NOMO-1 treated with DMSO at 0.1 percent for 48 hours (cell line): Measurements from ENCODE around the gene XYLT2.

Source experiments
- DNase-seq: peaks from one replicate; lab custom pipeline; 2025; ENCODE audit not compliant: unreplicated experiment; lab: John Stamatoyannopoulos, UW

Gene XYLT2

DNA sequence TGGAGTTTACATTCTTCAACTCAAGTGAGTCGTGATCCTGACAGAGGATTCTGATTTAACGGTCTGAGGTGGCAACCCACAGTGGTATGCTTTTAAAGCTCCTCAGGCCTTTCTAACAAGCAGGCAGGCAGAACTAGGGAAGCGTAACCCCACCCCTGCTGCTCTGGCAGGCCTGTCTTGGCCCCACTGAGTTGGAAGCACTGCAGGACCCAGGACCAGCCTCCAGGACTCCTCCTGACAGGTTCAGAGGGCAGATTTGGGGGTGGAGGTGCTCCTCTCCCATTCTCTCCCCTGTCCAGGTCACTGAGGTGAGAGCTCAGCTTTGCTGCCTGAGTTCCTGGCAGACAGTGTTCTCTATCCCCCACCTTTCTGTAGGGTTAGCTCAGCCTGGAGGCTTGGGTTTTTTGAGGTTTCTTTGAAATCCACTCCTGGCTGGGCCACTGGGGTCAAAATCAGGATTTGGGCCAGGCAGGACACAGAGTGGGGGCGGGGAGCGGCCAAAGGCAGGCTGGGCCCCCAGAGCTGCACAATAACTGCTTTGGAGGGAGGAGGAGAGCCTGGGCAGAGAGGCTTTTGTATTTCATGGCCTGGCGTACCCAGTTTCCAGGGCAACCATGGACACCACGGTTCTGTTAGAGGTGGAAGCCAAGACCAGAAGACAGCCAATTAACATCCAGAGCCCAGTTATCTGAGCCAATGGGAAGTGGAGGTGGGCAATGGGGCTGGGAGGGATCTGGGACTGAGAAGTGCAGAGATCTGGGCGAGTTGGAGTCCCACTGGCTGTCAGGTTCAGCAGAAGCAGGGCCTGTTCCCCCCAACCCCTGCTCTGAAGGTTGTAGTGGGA lies 17.5 kb downstream of the XYLT2 start:
- DNase-seq, result no peak

DNA sequence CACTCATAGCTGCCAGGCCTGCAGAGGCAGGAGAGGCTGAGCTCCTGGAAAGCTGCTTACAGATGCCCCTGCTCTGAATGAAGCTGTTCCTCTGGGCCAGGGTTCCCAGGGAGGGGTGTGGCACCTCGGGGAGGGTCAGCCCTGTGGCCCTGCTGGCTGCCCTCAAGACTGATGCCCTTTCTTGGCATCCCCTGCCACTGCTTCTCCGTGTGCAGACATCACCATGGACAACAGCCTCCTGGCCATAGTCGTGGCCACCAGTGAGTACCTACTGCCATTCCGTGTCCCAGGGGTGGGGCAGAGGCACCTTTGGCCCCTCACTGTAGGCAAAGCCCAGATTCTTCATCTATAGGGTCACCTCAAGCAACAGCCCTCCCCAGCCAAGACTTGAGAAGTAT lies 18.1 kb downstream of the XYLT2 start:
- DNase-seq, result no peak

DNA sequence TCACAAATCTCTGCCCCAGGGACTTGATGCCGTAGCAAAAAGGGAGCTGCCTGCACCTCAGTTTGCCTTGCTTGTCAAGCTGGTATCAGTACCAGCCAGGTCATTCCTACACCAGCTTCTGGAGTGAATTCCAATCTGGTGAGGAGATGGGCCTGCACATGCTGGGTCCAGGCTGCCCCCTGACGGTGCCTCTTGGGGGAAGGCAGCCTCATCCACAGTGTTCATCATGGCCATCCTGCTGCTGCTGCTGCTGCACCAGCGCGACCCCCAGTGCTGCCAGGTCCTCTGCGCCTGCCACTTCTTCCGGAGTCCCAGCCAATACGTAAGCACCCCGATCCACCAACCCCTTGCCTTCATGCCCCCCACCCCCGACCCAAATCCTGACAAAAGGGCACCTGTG lies 18.8 kb downstream of the XYLT2 start:
- no peak for DNase-seq

DNA sequence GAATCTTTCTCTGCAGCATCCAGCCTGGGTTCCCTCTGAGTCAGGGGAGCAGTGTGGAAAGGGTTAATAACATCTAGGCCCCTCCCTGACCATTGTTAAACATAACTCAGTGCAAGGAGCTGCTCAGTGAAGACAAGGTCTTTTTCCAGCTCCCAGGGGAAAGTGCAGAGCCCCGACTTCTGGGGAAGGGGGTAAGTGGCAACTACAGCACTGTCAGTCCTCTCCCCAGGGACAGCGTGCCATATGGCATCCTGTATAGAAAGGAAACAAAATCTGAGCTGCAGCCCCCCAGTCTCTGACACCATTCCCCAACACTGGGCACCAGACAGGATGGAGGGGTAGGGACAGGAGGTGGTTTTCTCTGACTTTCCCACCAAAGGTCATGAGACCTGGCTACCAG lies 19.2 kb downstream of the XYLT2 start:
- no peak for DNase-seq

DNA sequence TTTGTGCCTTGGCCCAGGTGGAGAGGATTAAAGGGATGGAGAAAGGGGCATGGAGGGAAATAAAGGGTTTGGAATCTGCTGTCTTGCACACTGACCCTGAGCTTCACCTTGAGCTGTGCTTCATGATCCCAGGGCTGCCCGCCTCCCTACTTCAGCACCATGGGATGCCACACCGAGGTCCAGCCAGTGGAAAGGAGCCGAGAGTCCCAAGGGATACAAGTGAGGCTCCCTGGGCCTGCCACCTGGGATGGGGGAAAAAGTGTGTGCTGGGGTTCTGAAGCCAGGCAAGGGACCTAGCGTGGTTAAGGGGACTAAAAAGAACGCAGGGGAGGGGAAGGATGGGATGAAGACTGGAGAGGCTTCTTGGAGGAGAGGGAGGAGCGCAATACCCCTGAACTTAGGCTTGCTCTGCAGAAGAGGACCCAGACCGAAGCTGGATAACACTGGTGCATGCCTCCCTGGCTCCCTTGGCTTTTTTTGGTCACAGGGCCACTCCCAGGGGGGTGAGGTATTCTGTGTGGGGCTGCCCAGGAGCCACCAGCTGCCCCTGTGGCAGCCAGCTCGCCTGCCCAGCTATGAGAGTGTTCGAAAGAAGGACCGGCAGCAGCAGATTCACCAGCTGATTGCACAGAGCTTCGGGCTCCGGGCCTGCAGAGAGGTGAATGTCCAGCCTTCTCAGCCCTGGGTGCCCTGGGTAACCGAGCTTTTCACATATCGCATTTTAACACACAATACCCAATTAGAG lies 19.9 kb downstream of the XYLT2 start:
- no peak for DNase-seq

DNA sequence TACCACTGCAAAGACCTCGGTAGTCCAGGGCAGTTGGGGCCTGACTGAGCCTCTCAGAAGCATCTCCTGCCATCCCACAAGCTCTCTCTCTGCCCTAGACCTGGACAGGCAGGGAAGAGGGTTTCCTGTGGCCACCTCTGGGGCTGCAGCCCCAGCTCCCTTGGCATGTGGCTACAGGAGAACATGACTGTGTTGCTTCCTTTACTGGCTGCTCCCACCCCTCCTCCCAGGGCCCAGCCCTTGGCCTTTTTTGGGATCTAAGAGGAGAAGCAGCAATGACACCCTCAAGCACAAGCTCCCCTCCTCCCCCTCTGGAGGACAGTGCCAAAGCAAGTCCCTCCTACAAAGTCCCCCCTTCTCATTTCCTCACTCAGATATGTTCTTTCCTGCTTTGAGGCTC lies 21.5 kb downstream of the XYLT2 start:
- DNase-seq, result no peak

DNA sequence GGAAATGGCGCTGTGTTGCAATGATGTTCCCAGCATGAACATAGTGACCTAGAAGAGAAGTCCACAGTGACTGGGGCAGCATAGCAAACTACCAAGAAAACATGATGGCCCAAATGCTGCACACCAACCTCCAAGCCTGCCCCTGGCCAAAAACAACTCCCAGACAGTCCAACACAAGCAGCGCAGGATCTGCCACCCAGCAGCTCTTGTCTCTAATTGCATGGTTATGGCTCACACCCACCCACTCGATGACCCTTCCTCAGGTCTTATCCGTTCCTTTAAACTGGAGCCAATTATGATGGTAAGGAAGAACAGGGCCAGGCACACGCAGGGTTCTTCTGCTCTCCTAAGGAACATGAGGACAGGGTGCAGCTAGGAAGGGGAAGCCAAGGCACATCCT lies 24.1 kb downstream of the XYLT2 start:
- DNase-seq, result no peak

DNA sequence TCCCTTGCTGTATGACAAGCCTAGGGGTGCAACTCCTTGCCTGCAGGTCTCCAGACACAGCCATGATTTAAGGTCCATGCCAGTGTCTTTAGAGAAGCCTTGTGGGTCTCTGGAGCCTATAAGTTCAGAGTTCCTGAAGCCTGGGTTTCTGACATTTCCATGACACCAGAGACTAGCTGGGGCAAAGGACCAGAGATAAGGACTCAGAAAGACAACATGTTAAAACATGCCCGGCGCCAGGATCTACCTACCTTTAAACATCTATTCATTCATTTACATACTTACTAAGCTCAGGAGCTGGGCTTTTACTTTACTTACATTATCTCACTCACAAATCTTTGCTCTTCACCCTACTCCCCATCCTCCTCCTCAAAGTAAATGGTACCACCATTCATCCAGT lies 25.6 kb downstream of the XYLT2 start:
- DNase-seq, result no peak

DNA sequence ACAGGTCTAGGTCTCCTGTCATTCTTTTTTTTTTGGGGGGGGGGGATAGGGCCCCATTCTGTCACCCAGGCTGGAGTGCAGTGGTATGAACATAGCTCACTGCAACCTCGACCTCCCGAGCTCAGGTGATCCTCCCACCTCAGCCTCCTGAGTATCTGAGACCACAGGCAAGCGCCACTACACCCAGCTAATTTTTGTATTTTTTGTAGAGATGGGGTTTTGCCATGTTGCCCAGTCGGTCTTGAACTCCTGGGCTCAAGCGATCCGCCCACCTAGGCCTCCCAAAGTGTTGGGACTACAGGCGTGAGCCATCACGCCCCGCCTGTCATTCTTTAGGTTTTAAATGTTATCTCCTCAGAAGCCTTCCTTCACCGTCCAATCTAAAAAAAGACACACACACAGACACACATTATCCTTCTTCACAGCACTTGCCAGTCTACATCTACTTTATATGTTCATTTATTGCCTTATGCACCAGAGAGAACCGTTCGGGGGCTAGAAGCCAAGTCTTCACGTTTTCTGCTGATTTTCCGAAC lies 26.4 kb downstream of the XYLT2 start:
- no peak for DNase-seq

DNA sequence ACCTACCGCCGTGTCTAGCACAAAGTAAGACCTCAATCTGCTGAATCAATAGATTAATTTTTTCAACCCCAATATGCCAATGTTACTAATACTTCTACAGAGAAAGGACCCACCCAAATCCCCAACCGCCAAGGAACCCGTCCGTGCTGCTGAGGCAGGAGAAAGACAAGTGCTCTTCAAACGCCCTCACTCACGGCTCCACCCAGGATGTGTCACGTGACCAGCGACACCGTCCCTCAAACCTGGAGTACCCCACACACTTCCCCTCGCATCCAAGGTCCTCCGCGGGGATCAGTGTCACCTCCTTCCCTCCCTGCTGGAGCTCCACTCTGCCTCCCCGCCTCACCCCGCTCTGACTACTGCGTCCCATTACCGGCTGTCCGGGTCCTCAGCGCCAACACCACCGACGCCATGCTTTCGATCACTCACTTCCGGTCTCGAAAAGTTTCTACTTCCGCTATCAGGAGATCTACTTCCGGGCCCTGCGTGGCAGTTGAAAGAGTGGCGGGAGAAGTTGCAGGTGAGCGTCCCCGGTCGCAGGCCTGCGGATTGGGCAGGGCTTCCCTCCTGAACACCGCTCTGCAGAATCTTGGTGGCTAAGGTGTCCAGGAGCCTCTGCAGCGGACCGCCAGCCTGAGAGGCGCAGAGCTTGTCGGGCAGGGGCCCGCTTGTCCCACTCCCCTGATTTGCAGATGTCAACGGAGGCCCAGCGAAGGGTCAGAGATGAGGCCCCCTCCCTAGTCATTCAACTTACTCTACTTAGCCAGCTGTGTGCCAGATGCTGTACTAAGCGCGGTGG lies 27.0 kb downstream of the XYLT2 start, which contains the start of the genes EME1 and MRPL27:
Gene EME1, plus strand, starts transcription at position 472 of the 799 bp plus-strand sequence. CDS start 1,980 bp downstream, outside the sequence.
Gene MRPL27, minus strand, starts transcription at position 427 of the 799 bp plus-strand sequence. Its CDS starts 14 bp downstream, at position 413.
- peak; percentile 89 for DNase-seq

DNA sequence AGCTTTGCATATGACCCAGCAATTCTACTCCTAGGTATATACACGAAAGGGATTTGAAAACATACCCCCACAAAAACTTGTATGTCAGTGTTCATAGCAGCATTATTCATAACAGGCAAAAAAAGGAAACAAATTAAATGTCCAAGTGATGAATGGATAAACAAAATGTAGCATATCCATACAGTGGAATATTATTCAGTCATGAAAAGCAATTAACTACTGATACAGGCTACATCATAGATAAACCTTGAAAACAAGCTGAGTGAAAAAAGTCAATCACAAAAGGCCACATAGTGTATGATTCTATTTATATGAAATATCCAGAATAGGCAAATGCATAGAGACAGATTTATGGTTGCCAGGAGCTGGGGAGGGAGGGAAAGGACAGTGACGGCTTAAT lies 27.8 kb downstream of the XYLT2 start:
- DNase-seq, result no peak

DNA sequence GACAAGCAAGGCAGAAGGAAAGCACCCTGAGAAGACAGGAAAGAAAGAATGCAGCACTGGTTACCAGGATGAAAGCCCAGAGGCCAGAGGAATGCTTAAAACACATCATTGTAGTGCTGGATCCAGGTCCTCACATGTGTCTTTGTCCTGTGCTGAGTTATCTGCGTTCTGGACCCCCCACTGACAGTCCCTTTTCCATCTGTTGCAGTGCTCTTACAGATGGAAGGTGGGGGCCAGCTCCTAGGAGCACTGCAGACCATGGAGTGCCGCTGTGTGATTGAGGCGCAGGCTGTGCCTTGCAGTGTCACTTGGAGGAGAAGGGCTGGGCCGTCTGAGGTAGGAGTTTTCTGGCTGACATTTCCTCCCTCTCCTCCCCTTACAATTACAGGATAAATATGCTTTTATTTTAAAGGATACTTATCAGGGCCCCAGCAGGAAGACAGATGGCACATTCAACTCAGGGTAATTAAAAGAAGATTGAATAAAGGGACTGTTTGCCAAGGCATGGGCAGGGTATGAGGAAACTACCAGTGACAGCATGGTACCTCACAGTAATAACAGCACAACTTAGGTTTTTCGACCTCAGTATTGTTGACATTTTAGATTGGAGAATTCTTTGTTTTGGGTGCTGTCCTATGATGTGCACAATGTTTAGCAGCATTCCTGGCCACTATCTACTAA lies 30.1 kb downstream of the XYLT2 start:
- DNase-seq, result no peak

DNA sequence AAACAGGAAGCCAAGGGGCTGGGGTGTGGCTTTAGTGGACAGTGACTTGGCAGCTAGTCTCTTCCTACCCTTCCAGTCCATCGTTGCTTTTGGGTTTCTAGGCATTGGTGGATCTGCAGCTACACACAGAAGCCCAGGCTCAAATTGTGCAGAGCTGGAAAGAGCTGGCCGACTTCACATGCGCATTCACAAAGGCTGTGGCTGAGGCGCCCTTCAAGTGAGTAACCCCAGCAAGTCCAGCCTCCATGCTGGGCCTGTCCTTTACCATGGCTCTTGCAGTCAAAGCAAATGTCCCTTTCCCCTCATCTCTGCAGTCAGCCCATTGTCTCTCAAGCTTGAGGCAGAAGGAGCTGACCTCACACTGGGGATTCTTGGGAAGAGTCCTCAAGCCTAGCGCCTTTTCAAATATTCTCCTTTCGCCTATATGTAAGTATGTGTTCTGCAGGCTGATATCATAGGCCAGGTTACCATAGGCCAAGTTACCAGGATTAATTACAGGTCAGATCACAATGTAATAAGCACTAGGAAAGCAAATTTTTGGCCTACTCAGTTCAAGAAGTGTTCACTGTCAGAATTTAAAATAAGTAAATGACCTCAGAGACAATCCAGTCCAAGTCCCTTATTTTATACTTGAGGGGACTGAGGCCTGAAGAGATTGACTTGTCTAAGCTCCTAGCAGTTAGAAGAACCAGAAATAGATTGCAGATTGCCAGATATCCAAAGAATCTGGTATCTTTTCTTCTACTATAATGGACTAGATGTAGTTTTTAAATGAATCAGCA lies 33.6 kb downstream of the XYLT2 start:
- DNase-seq, result no peak

DNA sequence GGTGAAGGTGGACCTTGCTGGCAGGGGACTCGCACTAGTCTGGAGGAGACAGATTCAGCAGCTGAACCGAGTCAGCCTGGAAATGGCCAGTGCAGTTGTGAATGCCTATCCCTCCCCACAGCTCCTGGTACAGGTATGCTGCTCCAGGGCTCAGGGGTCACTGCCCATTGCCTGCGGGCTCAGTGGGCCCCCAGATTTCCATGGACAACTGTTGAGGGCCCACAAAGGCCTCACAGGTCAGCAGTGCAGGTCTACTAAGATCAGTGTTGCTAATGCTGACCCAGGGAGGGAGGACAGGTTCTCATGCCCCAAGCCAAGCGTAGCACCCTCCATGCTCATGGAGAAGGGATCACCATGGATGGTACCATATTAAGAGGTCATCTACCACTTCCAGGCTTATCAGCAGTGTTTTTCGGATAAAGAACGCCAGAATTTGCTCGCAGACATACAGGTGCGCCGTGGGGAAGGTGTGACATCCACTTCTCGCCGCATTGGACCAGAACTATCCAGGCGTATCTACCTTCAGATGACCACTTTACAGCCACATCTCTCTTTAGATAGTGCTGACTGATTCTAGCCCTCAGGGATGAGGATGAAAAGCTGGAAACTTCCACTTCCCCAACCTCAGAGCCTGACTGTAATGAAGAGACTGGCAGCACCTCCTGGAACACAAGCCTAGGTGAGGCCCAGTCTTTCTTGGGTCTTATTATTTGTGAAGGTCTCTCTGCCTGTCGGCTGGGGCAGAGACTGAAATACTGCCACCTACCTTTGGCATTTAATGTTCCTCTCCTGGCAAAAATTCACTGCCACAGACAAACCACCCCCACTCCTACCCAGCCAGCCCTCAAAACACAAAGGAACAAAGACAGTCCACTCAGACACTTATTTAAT lies 34.7 kb downstream of the XYLT2 start:
- DNase-seq, result no peak

DNA sequence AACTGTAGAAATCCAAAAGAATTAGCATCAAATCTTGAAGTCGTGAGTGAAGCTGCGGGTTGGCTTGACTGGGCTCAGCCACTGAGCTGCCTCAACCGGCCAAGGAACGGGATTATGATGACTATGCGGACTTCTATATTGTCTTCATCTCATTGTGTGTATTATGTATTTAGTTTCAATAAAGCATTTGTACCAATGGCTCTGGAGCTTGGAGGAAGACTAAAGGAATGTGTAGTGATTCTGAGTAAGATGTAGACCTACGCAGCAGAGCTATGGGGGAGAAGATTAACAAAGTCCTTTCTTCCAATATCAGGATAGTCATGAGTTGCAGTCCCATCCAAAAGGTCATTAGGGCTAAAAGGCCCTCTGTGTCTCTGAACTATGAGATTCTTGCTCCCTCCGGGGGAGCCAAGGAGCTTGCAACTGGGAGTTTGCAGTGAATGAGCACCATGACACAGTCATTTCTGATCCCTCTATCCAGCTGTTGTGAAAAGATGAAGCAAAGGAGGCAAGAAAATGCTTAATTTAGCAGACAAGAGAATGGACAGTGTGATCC lies 35.4 kb downstream of the XYLT2 start:
- DNase-seq, result no peak

DNA sequence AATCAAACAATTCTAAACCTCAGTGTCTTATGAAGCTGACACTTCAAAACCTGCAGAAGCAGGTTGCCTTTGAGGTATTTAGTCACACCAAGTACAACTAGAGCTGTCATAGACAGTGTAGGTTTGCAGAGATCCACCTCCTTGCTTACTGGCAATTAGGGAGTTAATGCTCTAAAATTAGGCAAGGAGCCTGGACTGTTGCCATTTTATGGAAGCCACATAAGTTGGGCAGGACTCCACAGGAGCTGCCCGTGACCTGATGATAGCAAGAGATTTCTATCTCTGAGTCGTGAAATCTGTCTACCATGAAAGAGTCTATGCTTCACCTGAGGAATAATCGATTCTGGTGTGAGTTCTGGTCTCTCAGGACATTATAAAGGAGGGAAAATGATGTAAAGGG lies 36.0 kb downstream of the XYLT2 start:
- DNase-seq, result no peak

DNA sequence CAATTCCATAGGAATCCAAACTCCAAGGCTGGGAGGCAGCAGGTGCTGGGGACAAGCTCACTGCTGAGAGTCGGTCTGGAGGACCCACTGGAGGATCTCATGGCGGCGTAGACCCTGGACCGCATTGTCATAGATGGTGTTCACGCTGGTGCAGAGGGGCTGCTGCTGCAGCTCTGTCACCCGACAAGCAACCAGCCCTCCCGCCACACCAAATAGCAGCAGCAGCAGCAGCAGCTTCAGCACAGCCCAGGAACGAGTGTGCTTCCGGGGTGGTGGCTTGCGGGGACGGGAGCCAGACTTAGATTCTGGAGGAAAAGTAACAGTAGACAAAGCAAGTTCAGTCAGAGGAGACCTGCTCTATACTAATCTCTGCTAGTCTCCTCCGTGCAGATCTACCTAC lies 37.0 kb downstream of the XYLT2 start:
- no peak for DNase-seq

DNA sequence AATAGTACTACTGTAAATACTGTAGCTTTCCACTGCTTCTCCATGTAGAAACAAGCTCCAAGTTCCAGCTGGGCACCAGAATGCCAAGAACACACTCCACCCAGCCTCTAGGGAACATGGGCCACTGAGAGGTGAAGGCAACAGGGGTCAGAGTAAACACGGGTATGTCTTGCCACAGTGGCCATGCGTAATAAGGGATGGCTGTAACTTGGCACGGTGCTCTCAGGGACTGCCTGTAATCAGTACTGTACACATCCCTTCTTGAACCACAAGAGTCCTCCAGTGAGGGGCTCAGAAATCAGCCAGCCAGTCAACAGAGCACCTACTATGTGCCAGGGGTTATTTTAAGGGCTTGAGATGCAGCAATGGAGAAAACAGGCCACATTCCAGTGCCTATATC lies 40.6 kb downstream of the XYLT2 start:
- DNase-seq, result no peak

DNA sequence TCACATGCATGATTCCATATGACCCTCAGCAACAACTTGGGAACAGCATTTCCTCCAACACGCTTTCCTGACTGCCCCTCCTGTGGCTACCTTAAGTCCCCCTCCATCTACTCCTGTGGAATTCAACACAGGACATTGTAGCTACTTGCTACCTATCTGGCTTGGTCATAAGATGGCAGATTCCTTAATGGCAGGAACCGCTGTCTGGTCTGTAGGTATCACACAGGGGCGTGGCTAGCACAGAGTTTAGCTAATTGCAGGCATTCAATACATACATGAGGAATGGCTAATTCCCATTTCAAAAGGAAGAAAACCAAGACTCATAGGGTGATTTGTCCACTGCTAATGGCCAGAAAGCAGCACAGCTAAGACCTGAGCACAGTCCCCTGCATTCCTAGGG lies 42.8 kb downstream of the XYLT2 start:
- no peak for DNase-seq
